SK-N-MC (cell line): ENCODE data around the gene AMIGO2.
"Not testable (repeated sequence)": the region's sequence is repeated elsewhere in the genome, so short reads cannot be mapped to it uniquely, and the experiment has no call there.

Experiments used
- DNase-seq: peaks from one replicate; pipeline ENCODE4 v3.0.0-alpha.2; 2011; ENCODE audit warnings: low read depth, low spot score
- H3K27ac ChIP-seq: fragments of 200-600 bp; sonication (generic); 2 replicates; pipeline ENCODE4 v1.5.1; 2016; ENCODE audit warnings: mixed run types
- H3K36me3 ChIP-seq: fragments of 200-600 bp; sonication (generic); 2 replicates; pipeline ENCODE4 v1.6.1; 2017; ENCODE audit warnings: antibody characterized with exemption, low read length, mixed read lengths; ENCODE audit not compliant: insufficient read depth
- H3K4me3 ChIP-seq: fragments of 200-600 bp; sonication (generic); 2 replicates; pipeline ENCODE4 v1.5.1; 2016
- H3K9ac ChIP-seq: fragments of 200-600 bp; sonication (generic); 2 replicates; pipeline ENCODE4 v1.8.0; 2017; ENCODE audit warnings: mixed run types, mixed read lengths; ENCODE audit not compliant: insufficient read length
- H3K9me3 ChIP-seq: fragments of 200-600 bp; sonication (generic); 2 replicates; pipeline ENCODE4 v1.6.1; 2017; ENCODE audit warnings: low read depth, mild to moderate bottlenecking, antibody characterized with exemption, low read length, moderate library complexity, mixed read lengths
- EZH2 ChIP-seq: fragments of 200-600 bp; sonication (generic); IDR thresholded peaks from one replicate; pipeline ENCODE4 v1.6.1; 2017; ENCODE audit warnings: antibody characterized with exemption
- FOXP2 ChIP-seq: optimal IDR thresholded peaks from 2 replicates; pipeline ENCODE3; 2011; ENCODE audit warnings: mild to moderate bottlenecking, moderate library complexity; ENCODE audit not compliant: insufficient read depth; ENCODE audit errors: extremely low read length, control extremely low read depth
- POLR2AphosphoS5 ChIP-seq: IDR thresholded peaks from 2 replicates; pipeline ENCODE4 v1.6.1; 2012; ENCODE audit warnings: mild to moderate bottlenecking, low read depth, low read length, borderline replicate concordance

Gene AMIGO2

GRCh38 chr12:47073951-47074350 lies 5.8 kb downstream of the AMIGO2 start:
- Histone ChIP-seq H3K9me3 (no peaks in the 10 kb centered on the region), H3K9ac (no peak overlapping the region), H3K27ac (no peak overlapping the region), H3K4me3 (no peak overlapping the region), H3K36me3 (no peaks in the 10 kb centered on the region)
- no peak for TF ChIP-seq EZH2
- TF ChIP-seq POLR2AphosphoS5 = no peak
- no peak for TF ChIP-seq FOXP2
- DNase-seq = no peak

GRCh38 chr12:47071241-47071852 lies 8.4 kb downstream of the AMIGO2 start:
- no peaks in the 10 kb centered on the region for H3K36me3 ChIP-seq
- H3K4me3 ChIP-seq = no peak overlapping the region
- H3K9ac ChIP-seq = no peak overlapping the region
- H3K9me3 ChIP-seq = no peaks in the 10 kb centered on the region
- H3K27ac ChIP-seq = no peak overlapping the region
- DNase-seq = no peak
- TF ChIP-seq EZH2 (no peak), FOXP2 (no peak), POLR2AphosphoS5 (no peak)

- Histone ChIP-seq H3K27ac (peak overlapping the region; percentile 58), H3K4me3 (no peak overlapping the region), H3K36me3 (no peaks in the 10 kb centered on the region), H3K9ac (no peak overlapping the region), H3K9me3 (no peaks in the 10 kb centered on the region)
- no peak for DNase-seq
- TF ChIP-seq EZH2 = no peak
- TF ChIP-seq POLR2AphosphoS5 = no peak
- no peak for TF ChIP-seq FOXP2
Observed at GRCh38 chr12:47070310-47070709, 9.4 kb downstream of the AMIGO2 start.

GRCh38 chr12:47068539-47068938 lies 11.2 kb downstream of the AMIGO2 start:
- Histone ChIP-seq H3K9ac (no peak overlapping the region), H3K4me3 (no peak overlapping the region), H3K27ac (no peak overlapping the region), H3K36me3 (no peaks in the 10 kb centered on the region), H3K9me3 (no peaks in the 10 kb centered on the region)
- DNase-seq = no peak
- TF ChIP-seq POLR2AphosphoS5 (no peak), FOXP2 (no peak), EZH2 (no peak)

- H3K36me3 ChIP-seq = no peaks in the 10 kb centered on the region
- H3K27ac ChIP-seq = no peak overlapping the region
- H3K4me3 ChIP-seq = no peak overlapping the region
- TF ChIP-seq FOXP2 (peak; percentile 13), POLR2AphosphoS5 (no peak; the same call in 1 of the 2 replicates)
- no peak for DNase-seq
- no peaks in the 10 kb centered on the region for H3K9me3 ChIP-seq
- H3K9ac ChIP-seq = no peak overlapping the region
Observed at GRCh38 chr12:47067771-47068431, 11.9 kb downstream of the AMIGO2 start.

- Histone ChIP-seq H3K36me3 (no peaks in the 10 kb centered on the region), H3K9ac (no peak overlapping the region), H3K4me3 (no peak overlapping the region), H3K9me3 (no peaks in the 10 kb centered on the region), H3K27ac (no peak overlapping the region)
- DNase-seq = no peak
- TF ChIP-seq EZH2 = no peak
- TF ChIP-seq FOXP2 = no peak
- TF ChIP-seq POLR2AphosphoS5 = no peak
Observed at GRCh38 chr12:47067176-47067575, 12.6 kb downstream of the AMIGO2 start.

GRCh38 chr12:47066278-47067025 lies 13.3 kb downstream of the AMIGO2 start:
- Histone ChIP-seq H3K36me3 (no peaks in the 10 kb centered on the region), H3K4me3 (no peak overlapping the region), H3K9ac (no peak overlapping the region), H3K9me3 (no peaks in the 10 kb centered on the region), H3K27ac (no peak overlapping the region)
- no peak for TF ChIP-seq POLR2AphosphoS5
- no peak for TF ChIP-seq FOXP2
- TF ChIP-seq EZH2 = no peak
- no peak for DNase-seq

- Histone ChIP-seq H3K4me3 (no peak overlapping the region), H3K36me3 (no peaks in the 10 kb centered on the region), H3K9ac (no peak overlapping the region), H3K27ac (peak overlapping the region; percentile 87), H3K9me3 (no peaks in the 10 kb centered on the region)
- TF ChIP-seq POLR2AphosphoS5 (no peak), EZH2 (no peak), FOXP2 (no peak)
- no peak for DNase-seq
Observed at GRCh38 chr12:47065546-47065945, 14.2 kb downstream of the AMIGO2 start.

GRCh38 chr12:47058640-47059039 lies 21.1 kb downstream of the AMIGO2 start:
- not testable (repeated sequence) for H3K9ac ChIP-seq, H3K9me3 ChIP-seq, H3K27ac ChIP-seq, H3K4me3 ChIP-seq, DNase-seq, H3K36me3 ChIP-seq

GRCh38 chr12:47056944-47057343 lies 22.8 kb downstream of the AMIGO2 start:
- not testable (repeated sequence) for H3K9me3 ChIP-seq, H3K9ac ChIP-seq

GRCh38 chr12:47055856-47056255 lies 23.9 kb downstream of the AMIGO2 start:
- not testable (repeated sequence) for H3K4me3 ChIP-seq, DNase-seq, H3K27ac ChIP-seq, H3K9ac ChIP-seq, H3K36me3 ChIP-seq, H3K9me3 ChIP-seq

More at GRCh38 chr12:47056944-47057343, 22.8 kb downstream of the AMIGO2 start:
- DNase-seq, H3K27ac ChIP-seq, H3K4me3 ChIP-seq, H3K36me3 ChIP-seq: not testable (repeated sequence)
